H1 (cell line): ENCODE data around the gene SLFN12L. TPM values are rescaled to one million over a fixed set of nuclear protein-coding genes. Genes with fewer than 3 reads are reported as not detected.

Source experiments
- FOSL1 ChIP-seq: IDR thresholded peaks from 2 replicates; pipeline ENCODE4 v1.6.1; 2011; ENCODE audit warnings: mild to moderate bottlenecking, low read depth, low read length, moderate library complexity; ENCODE audit not compliant: insufficient read depth
- TCF12 ChIP-seq: IDR thresholded peaks from 2 replicates; pipeline ENCODE4 v1.6.1; 2011; ENCODE audit warnings: low read depth, mild to moderate bottlenecking, low read length
- YY1 ChIP-seq: IDR thresholded peaks from 2 replicates; pipeline ENCODE4 v1.6.1; 2011; ENCODE audit warnings: low read depth, mild to moderate bottlenecking, low read length
- polyA plus RNA-seq, 7 experiments: library from polyadenylated mRNA; depleted of rRNA in 3 of 7; stranded (reverse) in 5 of 7; unstranded in 2 of 7; fragments of >200 nt in 5 of 7; fragments of 200-250 nt in 2 of 7; gene quantifications; 1 replicate in 5 of 7; 2 replicates in 1 of 7; 4 replicates in 1 of 7; pipeline versions ENCODE4 v1.2.1 to v1.2.3, GENCODE V29; 2011 to 2013; ENCODE audit warnings: missing spikeins in 2 of 7, mixed read lengths in 2 of 7
- total RNA-seq: library from RNA; stranded (reverse); fragmentation: NEBNext Ultra II Directional; extraction: Animal tissue kit (Norgen Biotek cat#: 25700); gene quantifications from 2 replicates; pipeline ENCODE4 v1.2.1, GENCODE V29; 2021

Gene SLFN12L
- total and polyA plus RNA-seq, 2 of the 8 experiments (the other 6 are each of a cell fraction or from before 2014, with no cell fraction given): not detected

DNA sequence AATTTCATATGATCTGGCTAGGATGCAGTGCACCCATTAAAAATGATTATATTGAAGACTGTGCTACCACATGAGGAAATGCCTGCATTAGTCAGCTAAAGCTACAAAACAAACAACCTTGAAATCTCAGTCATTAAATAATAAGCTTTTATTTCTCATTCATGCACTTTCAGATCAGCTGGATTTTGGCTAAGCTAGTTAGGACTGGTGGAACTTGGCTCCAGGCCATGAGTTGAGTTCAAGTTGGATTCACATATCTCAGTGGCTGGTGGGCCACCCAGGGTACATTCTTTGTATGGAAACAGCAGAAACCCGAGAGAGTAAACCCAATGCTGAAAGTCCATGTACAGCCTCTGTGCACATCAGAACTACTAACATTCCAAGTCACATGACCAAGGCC is 6.4 kb upstream of the SLFN12L start (continued):
- TF ChIP-seq FOSL1 (no peak), YY1 (no peak), TCF12 (no peak)
- TF ChIP-seq, all 59 proteins: peak for 0
